ENCODE data around the gene ACADVL.

Gene ACADVL

DNA sequence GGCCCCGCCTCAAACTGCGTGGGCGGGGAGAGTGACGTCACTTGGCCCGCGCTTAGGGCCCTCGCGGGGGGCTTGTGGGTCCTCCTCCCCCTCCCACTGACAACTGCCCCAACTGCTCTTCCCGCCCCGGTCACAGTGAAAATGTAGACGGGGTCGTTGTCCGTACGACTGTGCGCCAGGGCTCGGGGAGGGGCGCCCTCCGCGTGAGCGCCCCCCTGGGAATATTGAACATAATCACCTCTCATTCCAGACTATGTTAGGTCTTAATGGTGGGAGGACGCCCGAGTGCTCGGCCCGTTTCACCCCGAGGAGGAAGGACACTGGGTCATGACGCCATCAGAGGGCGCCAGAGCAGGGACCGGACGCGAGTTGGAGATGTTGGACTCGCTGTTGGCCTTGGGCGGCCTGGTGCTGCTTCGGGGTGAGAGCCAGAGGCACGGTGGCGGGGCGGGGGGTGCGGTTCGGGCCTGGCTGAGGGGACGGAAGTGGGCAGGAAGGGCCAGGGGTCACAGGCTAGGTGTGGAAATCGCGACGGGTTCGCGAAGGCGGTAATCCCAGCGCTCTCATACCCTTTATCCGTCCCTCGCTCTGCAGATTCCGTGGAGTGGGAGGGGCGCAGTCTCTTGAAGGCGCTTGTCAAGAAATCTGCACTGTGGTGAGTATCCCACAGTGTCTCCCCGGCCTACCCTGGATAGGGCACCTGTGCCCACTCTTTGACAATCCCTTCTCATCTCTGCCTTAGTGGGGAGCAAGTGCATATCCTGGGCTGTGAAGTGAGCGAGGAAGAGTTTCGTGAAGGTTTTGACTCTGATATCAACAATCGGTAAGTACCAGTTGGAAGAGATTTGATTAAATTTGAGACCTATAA, 32.7 kb downstream of the ACADVL start, which contains the start of gene ELP5:
ELP5 (plus strand) TSS at position 40 of the 868 bp plus-strand sequence; CDS start at position 376, 336 bp downstream.
- DNase-seq: peak; percentile 78

GRCh38 chr17:7253082-7253481, 33.3 kb downstream of the ACADVL start:
- no peak for DNase-seq

DNA sequence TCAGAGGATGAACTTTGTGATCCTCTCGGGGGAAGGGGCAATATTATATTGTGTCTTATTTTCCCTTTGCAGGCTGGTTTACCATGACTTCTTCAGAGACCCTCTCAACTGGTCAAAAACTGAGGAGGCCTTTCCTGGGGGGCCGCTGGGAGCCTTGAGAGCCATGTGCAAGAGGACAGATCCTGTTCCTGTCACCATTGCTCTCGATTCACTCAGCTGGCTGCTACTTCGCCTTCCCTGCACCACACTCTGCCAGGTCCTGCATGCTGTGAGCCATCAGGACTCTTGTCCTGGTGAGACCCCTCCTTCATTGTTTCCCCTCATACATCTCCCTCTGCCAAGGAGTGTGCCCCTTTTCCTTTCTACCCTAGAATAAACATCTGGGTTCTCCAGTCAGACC, 34.8 kb downstream of the ACADVL start:
- no peak for DNase-seq

DNA sequence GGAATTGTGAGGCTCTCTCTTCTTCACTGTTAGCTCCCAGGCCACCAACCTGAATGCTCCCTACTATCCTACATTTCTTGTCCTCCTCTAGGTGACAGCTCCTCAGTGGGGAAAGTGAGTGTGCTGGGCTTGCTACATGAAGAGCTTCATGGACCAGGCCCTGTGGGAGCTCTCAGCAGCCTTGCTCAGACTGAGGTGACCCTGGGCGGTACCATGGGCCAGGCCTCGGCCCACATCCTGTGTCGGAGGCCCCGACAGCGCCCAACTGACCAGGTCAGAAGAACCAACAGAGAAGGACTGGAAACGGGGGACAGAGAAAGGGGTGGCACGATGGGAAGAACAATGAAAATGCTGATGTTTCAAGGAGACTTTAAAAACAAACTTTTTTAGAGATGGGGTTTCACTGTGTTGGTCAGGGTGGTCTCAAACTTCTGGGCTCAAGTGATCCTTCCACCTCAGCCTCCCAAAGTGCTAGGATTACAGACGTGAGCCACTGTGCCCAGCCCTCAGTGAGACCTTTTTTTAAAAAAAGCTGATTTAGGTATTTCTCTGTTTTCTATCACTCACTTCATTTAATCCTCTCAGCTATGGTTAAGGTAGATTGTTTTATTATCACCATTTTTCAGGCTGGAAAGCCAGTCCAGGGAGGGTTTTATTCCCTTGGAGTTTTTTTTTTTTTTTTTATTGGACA, 37.2 kb downstream of the ACADVL start:
- DNase-seq: no peak

GRCh38 chr17:7258731-7259554, 39.2 kb downstream of the ACADVL start:
- DNase-seq: no peak

DNA sequence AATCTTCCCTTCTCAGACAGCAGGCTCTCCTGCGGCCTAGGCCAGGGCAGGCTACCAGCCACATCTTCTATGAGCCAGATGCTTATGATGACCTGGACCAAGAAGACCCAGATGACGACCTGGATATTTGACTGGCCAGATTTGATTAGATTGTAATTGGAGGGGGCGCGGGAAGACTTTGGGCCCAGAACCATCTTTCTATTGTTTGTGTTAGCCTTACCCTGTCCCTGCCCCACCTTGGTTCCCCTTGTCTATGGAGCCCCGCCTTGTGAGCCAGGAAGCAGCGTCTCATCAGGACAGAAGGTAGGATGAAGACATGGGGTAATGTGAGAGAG, 39.8 kb downstream of the ACADVL start:
- DNase-seq: no peak

- DNase-seq: no peak
These were observed 40.4 kb downstream of the ACADVL start for GRCh38 chr17:7260151-7260550.

- DNase-seq: no peak
These were observed 41.1 kb downstream of the ACADVL start for GRCh38 chr17:7260651-7261378.

- DNase-seq: no peak
These were observed 41.8 kb downstream of the ACADVL start for GRCh38 chr17:7261379-7262191.

DNA sequence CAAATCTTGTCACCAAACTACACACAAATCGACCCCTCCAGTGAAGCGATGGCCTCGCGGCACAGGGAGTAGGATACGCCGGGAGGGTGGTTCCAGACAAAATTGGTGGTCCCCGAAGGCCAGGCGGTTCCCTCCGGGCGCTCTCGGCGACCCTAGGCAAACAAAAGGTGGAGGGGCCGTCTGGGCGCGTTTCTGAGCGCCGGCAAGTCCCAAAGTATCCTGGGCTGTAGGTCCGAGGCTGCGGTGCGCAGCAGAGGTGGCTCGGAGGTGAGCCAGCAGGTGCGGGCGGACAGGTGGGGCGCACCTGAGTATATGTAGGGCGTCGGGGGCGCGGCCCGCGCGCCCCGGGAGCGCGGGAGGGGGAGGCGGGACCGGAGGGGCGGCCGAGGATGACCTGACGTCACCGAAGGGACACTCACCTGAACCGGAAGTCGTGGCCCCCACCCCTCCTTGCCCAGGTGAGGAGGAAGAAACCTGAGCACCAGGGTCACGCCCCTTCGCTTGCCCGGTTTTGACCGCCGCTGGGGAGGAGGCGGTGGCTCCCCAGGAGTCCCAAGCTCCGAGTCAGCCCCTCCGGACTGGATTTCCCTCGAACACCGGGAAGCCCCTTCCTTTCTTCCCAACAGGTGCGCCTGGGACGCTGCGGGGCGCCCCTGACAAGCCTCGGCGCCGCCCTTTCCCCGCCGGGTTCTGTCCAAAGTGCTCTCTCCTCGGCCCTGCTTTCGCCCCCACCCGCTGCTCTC, 42.6 kb downstream of the ACADVL start, which contains the start of gene CLDN7:
CLDN7 (minus strand) TSS at position 287 of the 743 bp plus-strand sequence. CDS start 435 bp downstream, outside the sequence.
- no peak for DNase-seq

DNA sequence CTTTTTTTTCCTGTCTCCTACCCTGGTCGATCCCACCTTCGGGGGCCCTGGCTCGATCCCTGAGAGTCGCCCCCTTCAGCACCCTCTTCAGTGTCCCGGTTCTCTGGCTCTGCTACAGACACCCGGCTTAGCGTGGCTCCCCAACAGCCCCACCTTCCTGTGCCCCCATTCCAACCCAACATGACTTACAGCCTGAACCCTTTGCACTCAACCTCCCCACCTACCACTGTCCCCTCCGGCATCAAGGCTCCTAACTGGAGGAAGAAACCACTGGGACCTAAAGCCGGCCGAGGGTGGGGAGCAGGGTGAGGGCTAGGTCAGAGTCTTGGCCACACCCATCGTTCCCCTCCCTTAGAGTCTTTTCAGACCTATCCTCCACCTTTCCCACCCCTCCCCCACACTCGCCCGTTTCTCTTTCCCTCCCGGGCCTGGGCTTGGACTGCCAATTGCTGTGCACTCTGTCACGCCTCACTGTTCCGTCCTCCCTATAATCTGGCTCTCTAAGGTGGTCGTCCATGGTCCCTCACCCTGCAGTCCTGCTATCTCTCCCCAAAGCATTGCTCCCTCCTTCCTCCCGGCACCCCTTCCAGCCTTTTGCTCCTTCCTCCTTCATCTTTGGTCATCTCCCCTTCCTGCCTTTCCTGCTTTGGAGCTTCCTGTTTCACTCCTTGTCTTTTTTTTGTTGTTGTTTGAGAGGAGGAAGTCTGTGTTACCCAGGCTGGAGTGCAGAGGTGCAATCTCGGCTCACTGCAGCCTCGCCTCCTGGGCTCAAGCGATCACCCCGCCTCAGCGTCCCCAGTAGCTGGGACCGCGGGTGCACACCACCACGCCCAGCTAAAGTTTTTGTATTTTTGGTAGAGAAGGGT, 43.4 kb downstream of the ACADVL start:
- no peak for DNase-seq

DNA sequence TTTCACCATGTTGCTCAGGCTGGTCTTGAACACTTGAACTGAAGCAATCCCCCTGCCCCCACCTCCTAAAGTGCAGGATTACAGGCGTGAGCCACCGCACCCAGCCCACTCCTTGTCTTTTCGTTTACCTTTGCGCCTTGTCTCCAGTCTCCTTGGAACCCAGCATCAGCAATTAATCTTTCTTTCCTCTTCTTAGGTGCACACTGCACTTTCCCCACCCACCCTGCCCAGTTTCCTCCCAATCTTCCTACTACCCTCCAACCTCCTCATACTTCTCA, 44.0 kb downstream of the ACADVL start:
- no peak for DNase-seq

DNA sequence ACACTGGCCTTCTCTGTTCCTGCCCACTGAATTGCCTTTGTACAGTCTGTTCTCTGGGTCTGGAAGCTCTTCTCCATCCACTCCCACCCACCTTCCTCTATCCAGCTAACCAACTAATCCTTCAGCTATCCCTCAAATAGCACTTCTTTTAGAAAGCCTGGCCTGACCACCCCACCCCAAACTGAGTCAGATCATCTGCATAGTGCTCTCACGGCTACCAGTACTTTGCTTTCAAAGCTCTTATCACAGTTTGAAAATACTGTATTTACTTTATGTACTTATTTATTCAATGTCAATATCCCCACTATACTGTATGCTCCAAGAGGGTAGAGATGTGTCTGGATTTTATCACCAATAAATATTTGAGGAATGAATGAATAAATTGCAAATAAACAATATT, 47.0 kb downstream of the ACADVL start:
- no peak for DNase-seq

Data from 8988T (cell line).